GM23338 (cell line): Measurements from ENCODE around the gene RTN3.

ENCODE experiments used
- CREB1 ChIP-seq: fragments of 250-450 bp; sonication (Bioruptor Pico); IDR thresholded peaks from 2 replicates; pipeline ENCODE4 v1.5.0; 2020; ENCODE audit warnings: low read depth, mild to moderate bottlenecking, moderate library complexity
- CTCF ChIP-seq, 2 experiments: fragments of 200-600 bp in 1 of 2; sonication (generic) in 1 of 2; conservative IDR thresholded peaks; 2 replicates each; pipeline versions ENCODE4 v1.5.1 to v1.6.1; 2016 to 2017; ENCODE audit warnings: antibody characterized with exemption in 2 of 2, low read depth in 2 of 2, mild to moderate bottlenecking in 2 of 2, moderate library complexity in 1 of 2

- no peak for TF ChIP-seq CTCF (conservative IDR thresholded peaks at IDR 0.05; ENCODE audit: low read depth in 2 of 2)
- TF ChIP-seq CREB1 (CRISPR knock-in tag) = no peak
These were observed 30.5 kb downstream of the RTN3 start for GRCh38 chr11:63711838-63712237.
